ENCODE data around the gene ESR2. TPM values are rescaled to one million over a fixed set of nuclear protein-coding genes. Genes with fewer than 3 reads are reported as not detected.

ESR2 gene
- total RNA-seq, 1 experiment from 2014 or later: 0.15 TPM

DNA sequence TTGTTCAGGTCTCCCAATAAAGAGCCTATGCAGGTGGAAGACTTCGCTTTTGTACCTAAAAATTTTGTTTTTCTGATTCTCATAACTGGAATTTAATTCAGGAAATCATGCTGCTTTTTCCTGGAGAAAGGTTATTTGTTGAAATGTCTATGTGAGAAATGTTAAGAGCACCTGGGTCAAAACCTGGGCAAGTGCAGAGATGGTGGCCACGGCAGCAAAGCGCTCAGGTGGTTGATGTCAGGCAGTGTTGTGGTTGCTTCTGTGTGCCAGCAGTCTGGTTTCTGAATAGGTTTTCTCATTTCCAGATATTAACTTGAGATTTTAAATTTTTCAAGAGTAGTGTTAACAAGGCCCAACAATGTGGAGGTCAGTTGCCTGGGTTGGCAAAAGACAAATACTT, 96.2 kb downstream of the ESR2 start:
- no peak overlapping the region for H2AFZ ChIP-seq (ENCODE audit: low read length)
- no peak overlapping the region for H3K14ac ChIP-seq (ENCODE audit: insufficient read depth, low read length)
- no peak overlapping the region for H2BK15ac ChIP-seq (ENCODE audit: low read depth, low read length)
- H3K56ac ChIP-seq (ENCODE audit: insufficient read length, low read depth, low read length): no peak overlapping the region
- Mint-ChIP-seq H3K4me3 (no peak overlapping the region), H3K27me3 (ENCODE audit: low read depth) (no peaks in the 10 kb centered on the region), H3K36me3 (ENCODE audit: insufficient read depth in 1 of 3, low read depth in 3 of 3) (peaks cover 7 to 9% (median 8%) of the 10 kb centered on the region in 3 experiments; a peak in 4 of 7 replicates), H3K9me3 (no peaks in the 10 kb centered on the region; a peak in 1 of 5 replicates), H3K27ac (no peak overlapping the region), H3K4me1 (peaks cover 76 to 78% of the 10 kb centered on the region in 2 experiments)
- no peak overlapping the region for H3K4me2 ChIP-seq (ENCODE audit: insufficient read depth, insufficient read length, low read length)
- no peak for DNase-seq
- no peak overlapping the region for H3K18ac ChIP-seq (ENCODE audit: insufficient read length, low read depth, low read length)
- no peak overlapping the region for H2BK5ac ChIP-seq (ENCODE audit: insufficient read length, low read length)
- TF ChIP-seq, protein P1, sequence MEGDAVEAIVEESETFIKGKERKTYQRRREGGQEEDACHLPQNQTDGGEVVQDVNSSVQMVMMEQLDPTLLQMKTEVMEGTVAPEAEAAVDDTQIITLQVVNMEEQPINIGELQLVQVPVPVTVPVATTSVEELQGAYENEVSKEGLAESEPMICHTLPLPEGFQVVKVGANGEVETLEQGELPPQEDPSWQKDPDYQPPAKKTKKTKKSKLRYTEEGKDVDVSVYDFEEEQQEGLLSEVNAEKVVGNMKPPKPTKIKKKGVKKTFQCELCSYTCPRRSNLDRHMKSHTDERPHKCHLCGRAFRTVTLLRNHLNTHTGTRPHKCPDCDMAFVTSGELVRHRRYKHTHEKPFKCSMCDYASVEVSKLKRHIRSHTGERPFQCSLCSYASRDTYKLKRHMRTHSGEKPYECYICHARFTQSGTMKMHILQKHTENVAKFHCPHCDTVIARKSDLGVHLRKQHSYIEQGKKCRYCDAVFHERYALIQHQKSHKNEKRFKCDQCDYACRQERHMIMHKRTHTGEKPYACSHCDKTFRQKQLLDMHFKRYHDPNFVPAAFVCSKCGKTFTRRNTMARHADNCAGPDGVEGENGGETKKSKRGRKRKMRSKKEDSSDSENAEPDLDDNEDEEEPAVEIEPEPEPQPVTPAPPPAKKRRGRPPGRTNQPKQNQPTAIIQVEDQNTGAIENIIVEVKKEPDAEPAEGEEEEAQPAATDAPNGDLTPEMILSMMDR (conservative IDR thresholded peaks at IDR 0.05): no peak
- no peak overlapping the region for H4K5ac ChIP-seq (ENCODE audit: insufficient read length, low read depth, low read length)
- no peak overlapping the region for H3K9ac ChIP-seq (ENCODE audit: extremely low read depth, insufficient read length, low read length)
- no peaks in the 10 kb centered on the region; the same call in 1 of the 2 replicates for H3K4me1 ChIP-seq (ENCODE audit: insufficient read depth, low read length)
- H4K91ac ChIP-seq (ENCODE audit: insufficient read length, low read depth, low read length): no peak overlapping the region
- no peak overlapping the region for H4K8ac ChIP-seq (replicated peaks; ENCODE audit: insufficient read length, low read depth, low read length)
- no peak overlapping the region for H2BK12ac ChIP-seq (ENCODE audit: insufficient read length, low read depth, low read length)
- no peak overlapping the region for H2BK120ac ChIP-seq (ENCODE audit: low read depth, low read length, poor library complexity, severe bottlenecking)
- no peaks in the 10 kb centered on the region for H3K79me2 ChIP-seq (ENCODE audit: insufficient read depth, low read length)
- no peak overlapping the region for H3K27ac ChIP-seq (ENCODE audit: insufficient read length, low read depth, low read length)
- no peak overlapping the region for H2BK20ac ChIP-seq (ENCODE audit: low read depth, low read length, poor library complexity, severe bottlenecking)
- WGBS (ENCODE audit: extremely low coverage, insufficient read length, low lambda C conversion rate): no CpG with 5 or more reads among the region's 3 CpGs
- no peaks in the 10 kb centered on the region for H3K79me1 ChIP-seq (ENCODE audit: insufficient read depth, low read depth, low read length, poor library complexity, severe bottlenecking)
- H3K4ac ChIP-seq (ENCODE audit: low read depth, low read length): no peak overlapping the region
- H3K27me3 ChIP-seq (ENCODE audit: insufficient read depth, low read length): no peaks in the 10 kb centered on the region
- H3T11ph ChIP-seq (ENCODE audit: low read length): no peak overlapping the region
- H4K20me1 ChIP-seq (ENCODE audit: control insufficient read depth, insufficient read depth, insufficient read length): no peaks in the 10 kb centered on the region
- no peaks in the 10 kb centered on the region for H3K9me3 ChIP-seq (ENCODE audit: control insufficient read depth, low read depth, low read length)
- no peak overlapping the region for H2AK5ac ChIP-seq (ENCODE audit: insufficient read length, low read length)
- peaks cover 4% of the 10 kb centered on the region for H3K23me2 ChIP-seq (ENCODE audit: insufficient read length, low read depth, low read length, poor library complexity, severe bottlenecking)
- no peak overlapping the region for H3K23ac ChIP-seq (ENCODE audit: insufficient read length, low read depth, low read length)
